Vagina (tissue), 2 donors: ENCODE measurements around the gene CFAP100.

Experiments used
- POLR2A ChIP-seq, 2 donors: fragments of 450-650 bp; IDR thresholded peaks; one replicate each; pipeline ENCODE4 v1.6.1; 2017; ENCODE audit warnings: antibody characterized with exemption in 2 of 2, mild to moderate bottlenecking in 2 of 2, moderate library complexity in 2 of 2
- POLR2AphosphoS5 ChIP-seq, 2 donors: sonication (generic); formaldehyde crosslinking; IDR thresholded peaks; one replicate each; pipeline ENCODE4 v1.9.0; 2017; ENCODE audit warnings: antibody characterized with exemption in 2 of 2, mild to moderate bottlenecking in 2 of 2, low read depth in 1 of 2; ENCODE audit not compliant: insufficient read depth in 1 of 2
- TF ChIP-seq, protein P1 (sequence below), 3 experiments: fragments of 450-650 bp in 2 of 3; fragments of 200-600 bp in 1 of 3; sonication (generic) in 1 of 3; IDR thresholded peaks; one replicate each; pipeline ENCODE4 v1.5.1; 2017 to 2019; ENCODE audit warnings: antibody characterized with exemption in 3 of 3, mild to moderate bottlenecking in 2 of 3, moderate library complexity in 2 of 3

DNA sequence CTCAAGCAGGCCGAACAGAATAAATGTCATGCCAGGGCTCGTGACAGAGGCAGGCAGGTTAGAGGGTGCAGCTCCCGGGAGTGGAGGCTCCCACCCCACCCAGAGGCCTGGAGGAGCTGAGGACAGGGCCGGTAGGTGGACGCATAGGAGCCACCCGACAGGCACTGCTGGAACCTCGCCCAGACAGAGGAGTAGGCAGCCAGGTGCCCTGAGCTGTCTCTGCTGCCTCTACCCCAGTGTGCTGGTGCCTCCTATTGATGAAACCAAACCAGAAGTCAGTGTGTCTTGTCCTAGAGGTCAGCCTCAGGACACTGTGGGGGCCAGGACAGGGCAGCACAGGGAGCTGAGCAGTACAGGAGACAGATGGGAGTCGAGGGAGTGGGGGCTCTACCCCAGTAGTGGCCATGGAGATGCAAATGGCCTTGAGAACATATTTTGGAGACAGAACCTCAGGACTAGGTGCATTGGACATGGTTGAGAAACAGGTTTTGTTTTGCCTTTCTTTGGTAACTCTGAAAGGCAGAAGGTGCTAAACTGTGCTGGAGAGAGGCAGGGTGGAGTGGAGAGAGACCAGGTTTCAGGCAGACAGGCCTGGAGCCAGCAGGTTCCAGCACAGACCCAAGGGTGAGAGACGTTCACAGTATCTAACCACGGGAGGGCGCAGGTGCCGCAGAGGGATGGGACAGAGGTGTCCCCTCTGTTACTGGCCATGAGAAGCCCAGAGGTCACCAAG, 22.1 kb upstream of the CFAP100 start:
- TF ChIP-seq POLR2A (IDR thresholded peaks at IDR 0.05) (no peak), POLR2AphosphoS5 (IDR thresholded peaks at IDR 0.05; ENCODE audit: insufficient read depth in 1 of 2, low read depth in 1 of 2) (no peak)
- TF ChIP-seq, protein P1, sequence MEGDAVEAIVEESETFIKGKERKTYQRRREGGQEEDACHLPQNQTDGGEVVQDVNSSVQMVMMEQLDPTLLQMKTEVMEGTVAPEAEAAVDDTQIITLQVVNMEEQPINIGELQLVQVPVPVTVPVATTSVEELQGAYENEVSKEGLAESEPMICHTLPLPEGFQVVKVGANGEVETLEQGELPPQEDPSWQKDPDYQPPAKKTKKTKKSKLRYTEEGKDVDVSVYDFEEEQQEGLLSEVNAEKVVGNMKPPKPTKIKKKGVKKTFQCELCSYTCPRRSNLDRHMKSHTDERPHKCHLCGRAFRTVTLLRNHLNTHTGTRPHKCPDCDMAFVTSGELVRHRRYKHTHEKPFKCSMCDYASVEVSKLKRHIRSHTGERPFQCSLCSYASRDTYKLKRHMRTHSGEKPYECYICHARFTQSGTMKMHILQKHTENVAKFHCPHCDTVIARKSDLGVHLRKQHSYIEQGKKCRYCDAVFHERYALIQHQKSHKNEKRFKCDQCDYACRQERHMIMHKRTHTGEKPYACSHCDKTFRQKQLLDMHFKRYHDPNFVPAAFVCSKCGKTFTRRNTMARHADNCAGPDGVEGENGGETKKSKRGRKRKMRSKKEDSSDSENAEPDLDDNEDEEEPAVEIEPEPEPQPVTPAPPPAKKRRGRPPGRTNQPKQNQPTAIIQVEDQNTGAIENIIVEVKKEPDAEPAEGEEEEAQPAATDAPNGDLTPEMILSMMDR (IDR thresholded peaks at IDR 0.05) = no peak
